Hematopoietic multipotent progenitor cell (in vitro differentiated cells): ENCODE results near the gene GABBR2. TPM values are rescaled to one million over a fixed set of nuclear protein-coding genes. Genes with fewer than 3 reads are reported as not detected.
"Not testable (repeated sequence)": the region's sequence is repeated elsewhere in the genome, so short reads cannot be mapped to it uniquely, and the experiment has no call there.

Experiments used
- DNase-seq, 3 donors: peaks; one replicate each; pipeline ENCODE4 v3.0.0-alpha.2; 2011 to 2015; ENCODE audit warnings: low read depth in 2 of 3, low spot score in 2 of 3
- total RNA-seq: library from RNA; depleted of rRNA; stranded (reverse); fragments of >200 nt; gene quantifications from one replicate; pipeline ENCODE4 v1.2.3, GENCODE V29; 2012

The GABBR2 gene
- total RNA-seq, 1 donor = not detected

- DNase-seq = no peak
These were observed 188.3 kb downstream of the GABBR2 start for GRCh38 chr9:98520221-98520960.

GRCh38 chr9:98519641-98520040, 189.1 kb downstream of the GABBR2 start:
- no peak for DNase-seq

- DNase-seq = no peak
These were observed 190.2 kb downstream of the GABBR2 start for GRCh38 chr9:98518556-98518955.

GRCh38 chr9:98517761-98518160, 191.0 kb downstream of the GABBR2 start:
- no peak for DNase-seq

- DNase-seq = no peak
These were observed 191.7 kb downstream of the GABBR2 start for GRCh38 chr9:98516897-98517503.

GRCh38 chr9:98516205-98516896, 192.4 kb downstream of the GABBR2 start:
- DNase-seq = no peak

GRCh38 chr9:98515506-98516204, 193.1 kb downstream of the GABBR2 start:
- DNase-seq = no peak

GRCh38 chr9:98514841-98515240, 193.9 kb downstream of the GABBR2 start:
- no peak for DNase-seq

GRCh38 chr9:98508217-98508919, 200.4 kb downstream of the GABBR2 start:
- DNase-seq = not testable (repeated sequence)

GRCh38 chr9:98506422-98507054, 202.2 kb downstream of the GABBR2 start:
- no peak for DNase-seq

- DNase-seq = no peak
These were observed 204.1 kb downstream of the GABBR2 start for GRCh38 chr9:98504298-98505282.

- no peak for DNase-seq
These were observed 204.9 kb downstream of the GABBR2 start for GRCh38 chr9:98503867-98504266.

- no peak for DNase-seq
These were observed 205.8 kb downstream of the GABBR2 start for GRCh38 chr9:98502976-98503325.

- DNase-seq = no peak
These were observed 206.3 kb downstream of the GABBR2 start for GRCh38 chr9:98502311-98502975.

GRCh38 chr9:98501819-98502218, 206.9 kb downstream of the GABBR2 start:
- DNase-seq = no peak

GRCh38 chr9:98501259-98501658, 207.5 kb downstream of the GABBR2 start:
- not testable (repeated sequence) for DNase-seq

GRCh38 chr9:98500337-98500919, 208.3 kb downstream of the GABBR2 start:
- DNase-seq = no peak

- DNase-seq = no peak
These were observed 213.2 kb downstream of the GABBR2 start for GRCh38 chr9:98495530-98495929.
